HG03342 (cell line): ENCODE measurements around the gene SGCE.
"Not testable (repeated sequence)": the region's sequence is repeated elsewhere in the genome, so short reads cannot be mapped to it uniquely, and the experiment has no call there.

Experiments used
- ATAC-seq: cut with Tn5 transposase; IDR thresholded peaks from one replicate; pipeline ENCODE4 v1.9.1; 2021; ENCODE audit warnings: mild to moderate bottlenecking, moderate library complexity; ENCODE audit not compliant: unreplicated experiment

SGCE gene

GRCh38 chr7:94655848-94656657 lies at the start of gene SGCE:
Gene SGCE (minus strand): TSS chr7:94656133. CDS start chr7:94656098, 35 bp downstream.
- peak; percentile 19 for ATAC-seq

- ATAC-seq: not testable (repeated sequence)
Measured at GRCh38 chr7:94705155-94706021, 49.5 kb upstream of the SGCE start.

GRCh38 chr7:94701555-94701973 lies 45.6 kb upstream of the SGCE start:
- no peak for ATAC-seq

GRCh38 chr7:94700926-94701554 lies 45.1 kb upstream of the SGCE start:
- no peak for ATAC-seq

GRCh38 chr7:94698275-94698674 lies 42.3 kb upstream of the SGCE start:
- no peak for ATAC-seq

DNA sequence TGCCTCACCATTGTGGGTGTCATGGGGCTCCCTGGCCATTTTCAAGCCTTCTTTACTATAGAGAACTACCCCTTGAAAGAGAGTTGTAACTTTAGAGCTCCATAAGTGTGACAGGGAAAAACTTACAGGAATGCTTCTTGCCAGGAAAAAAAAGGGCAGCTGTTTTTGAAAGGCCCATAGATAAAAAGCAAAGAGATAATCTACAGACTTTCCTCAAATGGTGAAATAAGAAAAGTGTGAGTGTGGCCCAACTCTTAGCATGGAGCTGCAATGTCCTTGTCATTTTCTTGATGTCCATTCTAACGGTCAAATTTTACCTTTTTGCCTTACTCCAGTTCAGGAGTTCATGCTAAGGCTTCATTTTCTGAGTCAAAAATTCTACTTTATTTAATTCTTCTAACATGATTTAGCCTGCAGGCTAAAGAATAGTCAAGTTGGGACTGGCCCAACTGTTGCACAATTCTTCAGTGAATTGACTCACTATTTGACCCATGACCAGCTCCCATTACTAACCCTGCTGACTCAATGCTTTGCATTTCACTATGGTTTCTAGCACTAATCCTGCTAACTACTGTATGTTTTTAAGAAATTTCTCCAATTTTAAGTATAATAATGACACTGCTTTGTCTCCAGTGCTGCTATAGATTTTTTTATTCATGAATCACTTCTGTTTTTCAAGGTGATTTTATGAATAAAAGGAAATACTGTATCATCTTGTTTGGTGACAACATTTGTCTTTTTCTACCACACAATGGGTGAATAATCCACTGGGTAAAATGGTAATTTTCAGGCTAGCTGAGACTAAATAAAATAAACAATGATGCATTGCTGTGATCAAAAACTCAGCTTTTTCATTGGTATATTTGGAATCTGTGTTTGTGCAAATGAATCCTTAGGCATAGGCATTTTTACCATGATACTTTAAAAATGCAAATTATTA lies 41.4 kb upstream of the SGCE start:
- no peak for ATAC-seq

DNA sequence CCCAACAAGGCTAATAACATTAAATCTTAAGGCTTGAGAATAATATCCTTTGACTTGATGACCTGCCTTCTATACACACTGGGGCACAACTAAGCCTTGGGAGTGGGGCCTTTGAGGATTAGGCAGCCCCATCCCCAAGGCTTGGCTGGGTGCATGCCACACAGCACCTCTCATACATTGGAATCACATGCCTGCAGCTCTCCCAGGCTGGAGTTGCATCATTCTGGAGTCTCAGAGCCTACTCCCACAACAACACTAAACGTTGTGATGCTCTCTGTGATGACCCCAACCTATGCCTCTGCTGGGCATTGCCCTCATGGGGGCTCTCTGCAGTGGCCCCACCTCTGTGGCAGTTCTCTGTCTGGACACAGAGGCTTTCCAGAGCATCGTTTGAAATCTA lies 31.9 kb upstream of the SGCE start:
- no peak for ATAC-seq

DNA sequence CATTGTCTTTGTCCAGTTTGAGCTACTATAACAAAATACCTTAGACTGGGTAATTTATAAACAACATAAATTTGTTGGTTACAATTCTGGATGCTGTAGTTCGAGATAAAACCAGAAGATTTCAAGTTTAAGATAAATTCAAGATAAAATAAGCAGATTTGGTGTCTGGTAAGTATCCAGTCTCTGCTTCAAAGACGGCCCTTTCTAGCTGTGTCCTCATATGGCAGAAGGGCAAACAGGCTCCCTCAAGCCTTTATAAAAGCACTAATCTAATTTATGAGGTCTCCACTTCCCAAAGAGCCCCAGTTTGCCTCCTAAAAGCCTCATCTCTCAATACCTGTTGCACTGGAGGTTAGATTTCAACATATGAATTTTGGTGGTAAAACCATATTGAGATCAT lies 31.1 kb upstream of the SGCE start:
- ATAC-seq: no peak

DNA sequence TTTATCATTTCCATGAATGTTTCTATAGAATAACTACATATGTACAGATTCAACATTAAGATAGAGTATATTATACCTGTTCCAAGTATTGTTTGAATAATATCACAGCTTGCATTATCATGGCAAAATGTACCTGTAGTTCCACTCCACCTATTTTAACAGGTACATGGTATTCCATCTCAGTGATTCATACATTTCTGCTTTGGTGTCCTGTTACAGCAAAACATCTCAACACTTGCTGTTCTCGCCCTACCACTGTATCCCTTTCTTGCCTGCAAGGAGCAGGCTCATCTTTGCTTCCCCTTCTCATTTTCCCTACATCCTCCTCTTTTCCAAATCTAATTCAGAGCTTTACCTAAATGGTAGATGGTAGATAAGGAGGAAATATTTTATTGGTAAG lies 27.1 kb upstream of the SGCE start:
- ATAC-seq: no peak

DNA sequence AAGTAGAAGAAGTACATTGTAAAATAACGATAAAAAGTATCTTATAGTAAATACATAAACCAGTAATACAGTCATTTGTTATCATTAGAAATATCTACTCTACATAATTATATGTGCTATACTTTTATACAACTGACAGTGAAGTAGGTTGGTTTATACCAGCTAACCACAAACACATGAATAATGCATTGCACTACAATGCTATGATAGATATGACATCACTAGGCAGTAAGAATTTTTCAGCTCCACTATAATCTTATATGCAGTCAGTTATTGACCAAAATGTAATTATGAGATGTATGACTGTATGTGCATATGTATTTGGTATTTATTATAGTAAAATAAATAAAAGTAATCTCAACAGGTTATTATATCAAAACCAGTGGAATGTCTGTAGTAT lies 23.4 kb upstream of the SGCE start:
- ATAC-seq: no peak

DNA sequence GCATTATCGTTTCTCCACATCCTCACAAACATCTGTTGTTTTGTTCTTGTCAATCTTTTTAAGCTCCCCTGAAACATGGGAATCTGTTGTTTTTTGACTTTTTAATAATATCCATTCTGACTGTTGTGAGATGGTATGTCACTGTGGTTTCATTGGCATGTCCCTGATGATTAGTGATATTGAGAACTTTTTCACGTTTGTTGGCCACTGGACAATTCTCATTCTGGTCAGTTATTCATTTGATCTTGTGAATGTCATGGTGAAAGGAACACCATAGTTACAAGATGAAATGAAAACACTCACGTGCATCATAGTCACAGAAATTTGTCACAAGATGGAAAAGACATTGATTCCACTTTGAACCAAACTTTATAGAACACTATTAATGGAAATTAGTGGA lies 20.5 kb upstream of the SGCE start:
- ATAC-seq: no peak

GRCh38 chr7:94675356-94675755 lies 19.4 kb upstream of the SGCE start:
- ATAC-seq: no peak

DNA sequence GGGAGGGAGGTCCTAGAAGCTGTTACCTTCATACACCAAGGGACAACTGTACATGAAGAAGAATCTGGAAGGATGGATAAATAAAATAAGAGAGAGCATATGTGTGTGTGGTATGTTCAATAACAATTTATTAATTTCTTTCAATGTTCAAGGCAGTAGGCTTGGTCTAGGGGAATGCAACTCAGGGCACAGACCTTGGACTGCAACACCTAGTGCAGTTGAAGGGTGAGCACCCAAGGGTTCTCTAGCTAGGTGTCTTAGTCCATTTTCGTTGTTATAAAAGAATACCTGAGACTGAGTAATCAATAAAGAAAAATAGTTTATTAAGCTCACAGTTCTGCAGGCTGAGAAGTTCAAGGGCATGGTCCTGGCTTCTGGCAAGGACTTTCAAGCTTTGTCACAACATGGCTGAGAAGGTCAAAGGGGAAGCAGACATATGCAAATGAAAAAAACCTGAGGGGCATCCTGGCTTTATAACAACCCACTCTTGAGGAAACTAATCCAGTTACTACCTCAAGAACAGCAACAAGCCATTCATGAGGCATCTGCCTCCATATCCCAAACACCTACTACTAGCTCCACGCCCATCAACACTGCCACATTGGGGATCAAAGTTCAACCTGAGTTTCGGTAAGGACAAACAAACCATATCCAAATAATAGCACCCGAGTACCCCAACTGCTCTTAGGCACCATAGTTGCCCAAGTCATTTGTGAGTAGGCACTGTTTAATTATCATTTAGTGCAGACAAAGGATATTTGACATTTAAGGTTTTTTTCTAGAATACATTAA lies 15.7 kb upstream of the SGCE start:
- ATAC-seq: no peak

DNA sequence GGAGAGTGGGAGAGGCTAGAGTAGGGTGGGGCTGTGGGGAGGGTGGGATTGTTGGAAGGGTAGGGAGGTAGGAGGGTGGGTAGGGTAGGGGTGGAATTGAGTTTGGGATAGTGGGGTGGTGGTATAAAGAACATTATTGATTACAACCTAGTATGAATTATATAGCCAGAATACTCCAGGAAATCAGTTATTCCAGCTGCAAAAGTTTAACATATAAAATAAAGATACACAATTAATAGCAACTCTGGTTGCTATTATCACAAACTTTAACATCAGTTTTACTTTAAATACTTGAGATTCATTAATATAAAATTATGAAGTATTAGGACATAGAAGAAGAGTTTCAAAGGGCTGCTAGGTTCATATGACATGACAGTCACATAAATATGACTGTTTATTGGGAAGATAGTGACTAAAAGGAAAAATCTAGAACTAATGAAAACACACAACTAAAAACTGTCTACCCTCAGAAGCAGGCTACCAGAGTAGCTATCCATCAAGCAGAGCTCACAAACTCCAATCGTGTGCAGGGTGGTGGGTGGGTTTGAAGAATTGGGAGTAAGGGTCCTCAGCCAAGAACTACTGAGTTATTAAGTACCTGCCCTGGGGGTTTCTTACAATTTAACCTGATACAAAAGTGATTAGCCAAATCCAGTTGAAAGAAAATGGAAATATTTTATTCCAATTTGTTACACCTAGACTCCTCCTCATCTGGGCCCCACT lies 14.0 kb upstream of the SGCE start:
- ATAC-seq: no peak

- no peak for ATAC-seq
Measured at GRCh38 chr7:94666879-94667587, 11.1 kb upstream of the SGCE start.

GRCh38 chr7:94665426-94665825 lies 9.5 kb upstream of the SGCE start:
- no peak for ATAC-seq

GRCh38 chr7:94664023-94664422 lies 8.1 kb upstream of the SGCE start:
- ATAC-seq: no peak

DNA sequence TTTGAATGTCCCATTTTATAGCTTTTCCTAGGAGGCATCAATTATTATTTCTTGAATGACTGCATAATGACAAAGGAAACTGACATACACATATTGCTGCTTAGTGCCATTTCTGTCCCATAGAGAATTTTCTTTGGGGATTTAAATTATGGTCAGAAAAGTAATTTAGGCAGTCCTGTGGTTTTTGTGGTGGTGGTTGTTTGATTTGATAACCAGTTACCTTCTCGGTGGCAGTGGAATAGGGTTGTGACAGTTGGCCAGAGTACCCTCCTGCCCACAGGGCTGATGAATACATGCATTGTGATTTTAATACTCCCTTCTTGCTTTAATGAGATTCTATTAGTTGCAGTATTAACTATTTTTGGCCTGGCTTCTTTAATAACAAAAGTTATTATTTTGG lies 6.6 kb upstream of the SGCE start:
- ATAC-seq: no peak
